Ovary (tissue), 9 donors: Measurements from ENCODE around the gene PIAS1. TPM values are rescaled to one million over a fixed set of nuclear protein-coding genes. Genes with fewer than 3 reads are reported as not detected.

ENCODE experiments used
- DNase-seq, 5 donors: peaks; one replicate each; pipeline ENCODE4 v3.0.0-alpha.2; 2019 to 2020
- H3K27ac ChIP-seq, 2 donors: fragments of 200-600 bp; one replicate each; pipeline versions ENCODE4 v1.5.1 to v1.8.0; 2019 to 2022
- H3K27me3 ChIP-seq: fragments of 200-600 bp; one replicate; pipeline ENCODE4 v1.8.0; 2022
- H3K36me3 ChIP-seq: fragments of 200-600 bp; sonication (generic); one replicate; pipeline ENCODE4 v1.5.1; 2019
- H3K4me1 ChIP-seq: one replicate; pipeline ENCODE4 v1.8.1; 2013; ENCODE audit warnings: mild to moderate bottlenecking, moderate library complexity; ENCODE audit not compliant: insufficient read depth
- H3K4me3 ChIP-seq: fragments of 200-600 bp; sonication (generic); one replicate; pipeline ENCODE4 v1.5.1; 2017
- H3K9me3 ChIP-seq, 2 donors: fragments of 200-600 bp in 1 of 2; sonication (generic) in 1 of 2; one replicate each; pipeline versions ENCODE4 v1.5.1 to v1.8.1; 2013 to 2019; ENCODE audit warnings: mild to moderate bottlenecking in 1 of 2, moderate library complexity in 1 of 2
- CTCF ChIP-seq, 3 donors: fragments of 450-650 bp in 2 of 3; fragments of 200-600 bp in 1 of 3; IDR thresholded peaks; one replicate each; pipeline versions ENCODE4 v1.5.1 to v1.8.0; 2016 to 2022; ENCODE audit warnings: antibody characterized with exemption in 3 of 3, mild to moderate bottlenecking in 1 of 3
- EP300 ChIP-seq: sonication (generic); formaldehyde crosslinking; IDR thresholded peaks from one replicate; pipeline ENCODE4 v1.6.1; 2017; ENCODE audit warnings: antibody characterized with exemption
- POLR2A ChIP-seq: fragments of 450-650 bp; IDR thresholded peaks from one replicate; pipeline ENCODE4 v1.6.1; 2017; ENCODE audit warnings: antibody characterized with exemption, mild to moderate bottlenecking, moderate library complexity
- WGBS, 3 donors: extraction: QIAGEN DNeasy Blood & Tissue Kit in 1 of 3; methylation state at CpG; one replicate each; pipeline versions ENCODE4 v1.1.5 to v1.1.7; 2013 to 2017; 5-methylcytosine and 5-hydroxymethylcytosine counted together
- intact Hi-C, 4 donors: fragments of 100-400 bp; cut with DNase I; formaldehyde crosslinking; loops; one replicate each; pipeline versions ENCODE4 v1.11.0 to v1.15.1; 2022 to 2023
- polyA plus RNA-seq, 2 donors: library from polyadenylated mRNA; stranded (reverse); fragments of 200-250 nt in 1 of 2; fragments of 350-450 nt in 1 of 2; fragmentation: Illumina TruSeq in 1 of 2; extraction: RNeasy Lipid Tissue Mini Kit (QIAGEN cat#74804) in 1 of 2; gene quantifications; one replicate each; pipeline ENCODE4 v1.2.3, GENCODE V29; 2013 to 2014
- total RNA-seq, 7 donors: library from RNA; depleted of rRNA in 2 of 7; stranded (reverse); fragments of >200 nt in 2 of 7; fragmentation: NEBNext Ultra II Directional in 3 of 7; extraction: Animal tissue kit (Norgen Biotek cat#: 25700) in 3 of 7; gene quantifications; one replicate each; pipeline versions ENCODE4 v1.1.0 to v1.2.4, GENCODE V29; 2016 to 2023
- donor health status: DM: no; HTN: no; CAD: no; lungs with moderate emphysema.
- donor health status: DM: no; HTN: no; CAD: no.
- donor health status: Bipolar disorder and iron deficiency.
- donor health status: DM: yes; HTN: yes; CAD: no.
- donor health status: DM: no; HTN: no; CAD: no.
- donor health status: DM: yes; HTN: yes; CAD: no.

Gene PIAS1
- total and polyA plus RNA-seq, 9 donors: 18.6 to 75.4 (median 48.6) TPM

GRCh38 chr15:68052431-68052830, 1.7 kb upstream of the PIAS1 start:
- H3K4me3 ChIP-seq: no peak overlapping the region
- H3K4me1 ChIP-seq: no peaks in the 10 kb centered on the region
- H3K36me3 ChIP-seq: no peaks in the 10 kb centered on the region
- intact Hi-C loops: loop anchor here in 3 of 4 donors (10.0 kb wide), 3 partner anchors 162 to 188 kb away; no protein-coding TSS in a partner anchor
- DNase-seq: no peak
- H3K27me3 ChIP-seq: no peaks in the 10 kb centered on the region
- H3K27ac ChIP-seq: no peak overlapping the region
- no peak for TF ChIP-seq EP300
- no peak for TF ChIP-seq CTCF (IDR thresholded peaks at IDR 0.05)
- no peak for TF ChIP-seq POLR2A
- 91 to 98% (median 92%) methylated on average over 4 of the region's 4 CpGs for WGBS, 3 donors
- H3K9me3 ChIP-seq: no peaks in the 10 kb centered on the region

- H3K27me3 ChIP-seq: no peaks in the 10 kb centered on the region
- 86 to 88% (median 86%) methylated on average over 6 of the region's 6 CpGs for WGBS, 3 donors
- no peak overlapping the region for H3K27ac ChIP-seq
- no peaks in the 10 kb centered on the region for H3K9me3 ChIP-seq
- H3K4me3 ChIP-seq: no peak overlapping the region
- intact Hi-C loops: loop anchor here in 3 of 4 donors (10.0 kb wide), 3 partner anchors 162 to 188 kb away; no protein-coding TSS in a partner anchor
- DNase-seq: no peak
- no peaks in the 10 kb centered on the region for H3K36me3 ChIP-seq
- TF ChIP-seq CTCF (IDR thresholded peaks at IDR 0.05) (no peak), POLR2A (no peak), EP300 (no peak)
- H3K4me1 ChIP-seq: peaks cover 2% of the 10 kb centered on the region
These were observed 1.1 kb upstream of the PIAS1 start for GRCh38 chr15:68053001-68053400.

- peaks cover 3% of the 10 kb centered on the region for H3K4me1 ChIP-seq
- intact Hi-C loops: loop anchor here in 3 of 4 donors (10.0 kb wide), 3 partner anchors 160 to 190 kb away; no protein-coding TSS in a partner anchor
- DNase-seq: peak; percentile 52 to 77 (median 66)
- no peaks in the 10 kb centered on the region for H3K36me3 ChIP-seq
- TF ChIP-seq EP300 (no peak), POLR2A (no peak), CTCF (IDR thresholded peaks at IDR 0.05) (no peak)
- no peaks in the 10 kb centered on the region for H3K9me3 ChIP-seq
- H3K27ac ChIP-seq: peak overlapping the region; percentile 60 to 76
- 0% methylated on average over 28 to 33 of the region's 33 CpGs for WGBS, 3 donors
- H3K27me3 ChIP-seq: no peaks in the 10 kb centered on the region
- H3K4me3 ChIP-seq: peak overlapping the region; percentile 100
These were observed 611 bp downstream of the PIAS1 start for GRCh38 chr15:68054628-68055223.

GRCh38 chr15:68055224-68055705, 1.1 kb downstream of the PIAS1 start:
- H3K4me3 ChIP-seq: peak overlapping the region; percentile 100
- H3K9me3 ChIP-seq: no peaks in the 10 kb centered on the region
- intact Hi-C loops: loop anchor here in 3 of 4 donors (10.0 kb wide), 3 partner anchors 160 to 190 kb away; no protein-coding TSS in a partner anchor
- H3K27me3 ChIP-seq: no peaks in the 10 kb centered on the region
- TF ChIP-seq POLR2A (no peak), EP300 (no peak), CTCF (IDR thresholded peaks at IDR 0.05) (no peak)
- peak in 1 of 5 donors; percentile 18 for DNase-seq
- peak overlapping the region; percentile 60 to 76 for H3K27ac ChIP-seq
- H3K4me1 ChIP-seq: peaks cover 3% of the 10 kb centered on the region
- 0 to 1% (median 0%) methylated on average over 15 of the region's 15 CpGs for WGBS, 3 donors
- no peaks in the 10 kb centered on the region for H3K36me3 ChIP-seq
